Measurements from ENCODE around the gene NPAS3.

Gene NPAS3

GRCh38 chr14:32938719-32939253 is at the start of gene NPAS3:
TSS of gene NPAS3 (plus strand) at chr14:32938879.
- no peak for DNase-seq (ENCODE audit: low read depth)

DNA sequence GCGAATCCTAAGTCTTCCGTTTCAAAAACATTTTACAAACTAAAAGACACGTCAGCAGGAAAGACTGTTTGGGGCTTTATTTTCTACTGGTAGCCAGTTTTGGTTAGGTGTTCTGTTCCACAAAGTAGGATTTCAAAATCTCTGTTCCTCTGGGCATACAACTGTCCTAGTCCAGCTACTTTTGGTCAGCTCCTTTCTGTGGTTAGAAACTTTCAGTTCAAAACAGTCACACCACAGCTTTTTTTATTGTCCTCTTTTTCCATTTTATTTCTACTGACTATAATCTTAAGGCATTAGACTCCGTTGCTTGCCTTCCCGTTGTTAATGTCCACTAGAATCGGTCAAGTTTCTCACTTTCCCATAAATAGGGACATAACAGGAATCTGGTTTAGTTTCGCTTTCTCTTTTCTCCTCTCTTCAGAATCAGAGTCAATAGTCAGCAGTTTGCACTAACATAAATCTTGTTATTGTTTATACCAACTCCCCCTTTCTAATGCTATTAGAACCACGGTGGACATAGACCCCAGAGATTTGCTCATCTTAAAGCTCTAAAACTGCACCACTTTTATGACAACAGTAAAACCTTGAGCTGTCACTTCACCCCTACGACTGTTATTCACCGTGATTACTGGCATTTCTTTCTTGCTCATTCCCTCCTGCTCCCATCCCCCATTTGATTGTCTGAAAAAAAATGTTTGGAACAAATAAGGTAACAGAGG is 41.5 kb upstream of the NPAS3 start:
- DNase-seq (ENCODE audit: low read depth): peak; percentile 24

GRCh38 chr14:32897698-32898064 is 41.0 kb upstream of the NPAS3 start:
- no peak for DNase-seq (ENCODE audit: low read depth)

GRCh38 chr14:32898876-32899275 is 39.8 kb upstream of the NPAS3 start:
- DNase-seq (ENCODE audit: low read depth): no peak

DNA sequence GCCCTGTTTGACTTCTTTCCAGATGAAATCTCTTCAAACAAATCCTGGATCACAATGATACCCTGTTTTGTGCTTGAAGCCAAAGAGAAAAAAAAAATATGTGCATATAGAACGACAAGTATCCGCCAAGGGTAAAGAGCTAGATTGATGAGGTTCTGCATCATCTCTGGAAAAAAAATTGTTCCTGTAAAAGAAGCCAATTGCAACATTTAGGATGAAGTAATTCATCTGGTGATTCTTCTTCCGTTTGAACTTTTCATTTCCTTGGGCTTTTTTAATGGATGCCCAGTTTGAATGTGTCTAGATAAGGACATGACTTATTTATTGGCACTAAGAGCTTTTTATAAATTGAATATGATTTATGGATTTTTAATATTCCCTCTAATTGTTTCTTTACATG is 38.1 kb upstream of the NPAS3 start:
- no peak for DNase-seq (ENCODE audit: low read depth)

DNA sequence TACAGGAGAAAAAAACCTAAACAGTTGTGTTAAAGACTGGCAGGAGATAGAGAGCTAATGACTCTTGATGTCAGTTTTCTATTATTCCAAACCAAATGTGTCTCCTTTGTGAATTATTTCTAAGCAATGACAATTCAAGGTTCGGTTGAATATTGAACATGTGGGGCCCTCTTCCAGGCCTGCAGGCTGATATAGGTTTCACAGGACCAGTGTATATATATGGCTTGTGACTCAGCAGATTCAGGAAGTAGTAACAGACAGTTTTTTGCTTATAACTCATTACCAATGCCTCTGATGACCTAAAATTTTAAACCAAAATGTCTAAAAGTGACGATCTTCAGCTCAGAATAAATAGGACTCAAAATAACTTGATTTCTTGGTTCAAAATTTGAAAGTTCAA is 33.7 kb upstream of the NPAS3 start:
- no peak for DNase-seq (ENCODE audit: low read depth)

- DNase-seq (ENCODE audit: low read depth): no peak
These were observed 32.0 kb upstream of the NPAS3 start for GRCh38 chr14:32906672-32907071.

DNA sequence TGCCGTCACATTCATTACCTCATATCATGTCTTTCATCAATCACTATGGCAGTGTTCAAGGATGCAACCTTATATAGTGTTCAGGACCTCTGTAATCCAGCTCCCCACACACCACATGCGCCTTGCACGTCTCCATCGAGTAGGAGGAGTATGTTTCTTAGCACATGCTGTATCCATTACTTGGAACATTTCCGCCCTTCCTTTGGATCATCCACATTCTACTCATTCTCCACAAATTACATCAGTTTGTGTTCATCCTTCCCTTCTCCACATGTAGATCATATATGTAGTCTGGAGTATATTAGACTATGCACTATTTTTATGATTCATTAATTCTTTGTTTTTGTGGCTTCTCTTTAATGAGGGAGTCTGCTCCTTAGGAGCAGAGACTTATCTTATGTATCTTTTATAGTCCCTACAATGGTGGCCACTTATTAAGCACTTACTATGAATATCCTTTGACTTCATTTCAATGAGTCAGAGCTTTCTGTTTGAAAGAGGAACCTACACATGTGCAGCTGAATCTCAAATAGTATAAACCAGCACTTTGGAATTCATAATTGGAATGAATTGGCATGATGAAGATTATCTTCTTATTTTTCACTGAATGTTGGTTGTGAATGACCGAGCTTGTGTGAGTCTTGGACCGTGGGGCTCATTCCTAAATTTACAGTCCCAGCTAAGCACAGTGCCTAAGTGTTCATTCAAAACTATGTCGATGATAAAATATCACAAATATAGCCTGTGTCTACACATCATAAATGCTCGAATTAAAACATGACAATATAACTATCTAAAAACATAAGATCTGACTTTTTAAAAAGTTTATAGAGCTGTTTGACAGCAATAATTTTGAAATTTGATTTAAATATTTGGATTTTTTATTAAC is 30.2 kb upstream of the NPAS3 start:
- DNase-seq (ENCODE audit: low read depth): no peak

GRCh38 chr14:32913725-32914124 is 25.0 kb upstream of the NPAS3 start:
- no peak for DNase-seq (ENCODE audit: low read depth)

DNA sequence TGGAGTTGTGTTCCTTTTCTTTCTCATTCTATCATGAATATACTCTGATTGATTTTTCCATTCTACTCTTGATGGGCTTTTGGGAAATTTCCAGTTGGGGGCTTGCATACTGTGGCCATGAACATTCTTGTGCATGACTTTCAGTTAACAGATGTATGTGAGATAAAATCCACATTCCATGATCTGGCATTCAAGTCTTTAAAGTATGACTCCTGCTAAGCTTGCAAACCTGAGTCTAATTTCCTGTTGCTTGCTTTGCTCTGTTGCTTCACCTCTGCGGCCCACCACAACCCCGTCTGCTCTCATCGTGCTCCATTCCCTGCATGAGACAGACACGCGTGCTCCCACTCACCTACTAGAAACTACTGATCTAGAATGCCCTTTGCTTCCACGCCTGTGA is 24.3 kb upstream of the NPAS3 start:
- no peak for DNase-seq (ENCODE audit: low read depth)

- DNase-seq (ENCODE audit: low read depth): no peak
These were observed 17.9 kb upstream of the NPAS3 start for GRCh38 chr14:32920696-32921276.

GRCh38 chr14:32925439-32925838 is 13.2 kb upstream of the NPAS3 start:
- no peak for DNase-seq (ENCODE audit: low read depth)

DNA sequence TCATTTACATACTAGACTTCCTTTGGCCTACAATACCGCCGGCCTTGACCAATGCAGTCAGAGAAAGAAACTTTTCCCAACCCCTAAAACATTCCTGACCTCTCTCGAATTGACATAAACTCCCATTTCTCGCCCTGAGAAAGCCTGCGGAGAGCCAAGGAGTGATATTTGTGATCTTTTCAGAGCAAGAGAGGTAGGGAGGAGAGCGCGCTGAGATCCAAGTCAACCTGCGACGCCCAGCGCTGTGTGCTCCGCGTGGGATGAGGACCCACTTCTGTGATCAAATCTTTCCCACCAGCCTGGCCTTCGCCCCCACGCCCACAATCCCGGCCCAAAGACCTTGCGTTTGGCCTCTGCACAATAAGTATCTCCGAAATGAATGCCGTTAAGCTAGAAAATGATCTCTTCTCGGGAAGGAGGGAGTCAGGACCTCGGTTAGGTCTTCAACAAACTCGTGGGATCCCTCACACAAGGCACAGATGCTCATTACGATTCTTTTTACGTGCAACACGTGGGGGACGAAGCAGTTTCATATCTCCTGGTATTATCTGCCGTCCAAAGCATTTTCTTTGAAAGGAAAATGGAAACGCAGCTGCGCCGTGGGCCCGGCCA is 6.3 kb upstream of the NPAS3 start:
- DNase-seq (ENCODE audit: low read depth): no peak

DNA sequence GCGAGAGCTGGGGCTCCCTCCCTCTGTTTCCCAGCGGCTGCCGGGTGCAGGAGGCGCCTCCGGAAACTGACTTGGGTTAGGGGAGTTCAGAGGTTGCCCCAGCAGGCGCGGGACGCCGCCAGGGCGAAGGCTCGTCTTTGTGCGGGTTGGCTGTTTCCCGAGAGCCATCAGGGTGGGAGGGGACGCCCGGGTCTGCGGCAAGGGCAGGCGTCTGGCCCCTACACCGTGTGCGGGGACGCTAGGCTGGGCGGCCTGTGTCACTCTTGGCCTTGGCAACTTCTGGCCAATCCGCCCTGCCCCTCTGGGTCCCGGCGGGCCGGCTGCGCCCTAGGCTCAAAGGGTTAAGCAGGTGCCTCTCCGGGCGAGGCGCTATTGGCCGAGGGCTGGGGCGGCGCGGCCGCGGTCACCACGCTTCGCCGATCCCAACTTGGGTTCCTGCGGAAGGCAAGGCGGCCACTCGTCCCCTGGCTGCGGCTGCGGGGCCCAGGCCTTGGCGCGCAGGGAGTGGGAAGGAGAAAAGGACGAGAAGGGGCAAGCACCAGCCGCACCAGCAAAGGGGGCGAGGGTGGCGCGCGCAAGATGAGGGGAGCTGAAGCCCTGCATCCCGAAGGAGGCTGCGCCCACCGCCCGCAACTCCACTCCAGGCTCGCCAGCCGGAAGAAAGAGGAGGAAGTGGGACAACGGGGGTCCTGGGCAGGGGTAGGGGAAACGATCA is 5.6 kb upstream of the NPAS3 start:
- no peak for DNase-seq (ENCODE audit: low read depth)

- no peak for DNase-seq (ENCODE audit: low read depth)
These were observed 5.0 kb upstream of the NPAS3 start for GRCh38 chr14:32933629-32934072.

DNA sequence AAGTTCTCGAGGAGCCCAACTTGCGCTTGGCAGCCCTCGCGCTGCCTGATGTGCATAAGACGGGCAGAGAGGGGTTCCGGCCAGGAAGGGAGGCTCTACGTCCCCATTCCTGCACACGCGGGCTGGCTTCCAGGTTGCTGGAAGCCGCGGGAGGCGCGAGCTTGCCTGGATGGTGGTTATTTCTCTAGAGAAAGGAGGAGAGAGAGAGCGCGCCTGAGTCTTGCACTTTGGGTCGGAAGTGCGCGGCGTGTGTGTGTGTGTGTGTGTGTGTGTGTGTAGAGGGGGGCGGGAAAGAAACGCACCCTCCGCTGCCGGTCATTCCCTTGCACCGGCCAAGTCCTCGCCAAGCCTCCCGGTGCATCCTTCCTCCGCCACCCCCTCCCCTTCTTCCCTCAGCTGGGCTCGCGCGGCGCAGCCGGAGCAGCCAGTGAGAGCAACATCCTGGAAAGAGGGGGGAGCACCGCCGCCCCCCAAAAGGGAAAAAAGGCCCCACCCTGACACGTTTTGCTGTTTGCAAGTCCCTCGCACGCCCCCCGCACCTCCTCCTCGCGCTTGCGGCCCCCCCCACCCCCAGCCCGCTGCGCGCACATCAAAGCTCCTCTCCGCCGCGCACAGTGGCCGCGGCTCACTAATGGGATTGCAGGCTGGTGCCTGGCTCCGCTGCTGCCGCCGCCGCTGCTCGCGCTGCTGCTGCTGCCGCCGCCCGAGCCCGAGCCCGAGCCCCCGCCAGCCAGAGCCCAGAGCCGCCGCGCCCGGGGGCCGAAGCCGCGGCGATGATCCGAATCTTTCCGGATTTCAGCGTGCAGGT is 4.4 kb upstream of the NPAS3 start:
- no peak for DNase-seq (ENCODE audit: low read depth)

DNA sequence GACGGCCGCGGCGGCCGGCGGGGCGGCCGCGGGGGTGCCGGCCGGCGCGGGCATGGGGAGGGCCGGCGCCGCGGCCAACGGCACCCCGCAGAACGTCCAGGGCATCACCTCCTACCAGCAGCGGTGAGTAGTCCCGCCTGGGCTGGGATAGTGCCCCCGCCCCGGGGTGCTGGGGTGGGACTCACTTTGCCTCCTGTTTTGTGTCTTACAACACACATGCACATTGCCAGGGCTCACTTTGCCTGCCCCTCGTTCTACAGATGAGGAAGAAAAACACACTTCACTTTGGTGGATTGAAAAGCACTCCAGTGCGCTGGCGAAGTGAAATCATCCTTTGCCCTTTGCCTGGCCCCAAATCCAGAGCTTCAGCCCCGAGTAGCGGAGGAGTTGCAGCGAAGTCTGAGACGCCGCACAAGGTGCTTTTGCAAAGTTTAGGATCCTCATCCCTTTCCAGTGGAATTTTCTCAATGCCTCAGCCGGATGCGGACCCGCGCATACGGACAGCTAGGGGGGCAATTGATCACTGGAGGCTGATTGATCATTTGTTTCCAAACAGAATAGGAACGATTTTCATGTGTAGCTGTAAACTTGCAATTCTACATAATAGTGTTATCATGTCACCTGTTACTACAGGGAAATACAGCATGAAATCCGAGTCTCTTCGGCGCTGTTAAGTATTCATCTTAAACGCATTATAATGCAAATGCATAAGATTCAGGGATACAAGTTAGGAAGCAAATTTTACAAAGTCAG is 3.6 kb upstream of the NPAS3 start:
- no peak for DNase-seq (ENCODE audit: low read depth)

DNA sequence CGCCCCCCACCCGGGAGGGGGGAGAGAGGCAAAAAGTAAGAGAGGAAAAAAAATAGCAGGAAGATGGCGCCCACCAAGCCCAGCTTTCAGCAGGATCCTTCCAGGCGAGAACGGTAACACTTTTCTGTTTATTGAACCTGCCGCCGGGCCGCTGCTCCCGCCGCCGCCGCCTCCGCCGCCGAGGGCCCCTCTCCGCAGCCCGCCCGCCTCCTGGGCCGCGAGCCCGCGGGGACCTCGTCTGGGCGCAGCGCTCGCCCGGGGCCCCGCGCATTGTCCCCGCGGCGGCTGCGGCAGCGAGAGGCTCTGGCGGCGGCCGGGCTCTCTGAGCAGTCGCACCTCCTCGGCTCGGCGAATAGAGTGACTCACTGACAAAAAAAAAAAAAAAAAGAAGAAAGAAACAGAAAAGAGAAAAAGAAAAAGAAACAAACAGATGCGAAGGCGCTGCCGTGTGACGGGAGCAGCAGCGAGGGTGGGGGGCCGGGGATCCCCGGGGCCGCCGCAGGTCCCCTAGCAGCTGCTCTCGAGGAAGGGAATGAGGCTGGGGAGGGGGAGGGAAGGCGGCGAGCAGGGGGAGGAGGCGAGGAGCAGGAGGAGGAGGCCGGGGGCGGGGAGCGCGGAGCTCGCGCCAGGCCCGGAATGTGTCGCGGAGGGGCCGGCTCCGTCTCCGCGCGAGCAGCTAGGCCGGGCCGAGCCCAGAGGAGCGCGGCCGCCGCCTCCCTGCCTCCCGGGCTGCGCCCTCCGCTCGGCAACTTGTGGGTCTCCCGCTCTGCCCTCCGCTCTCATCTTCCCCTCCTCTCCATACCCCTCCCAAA is 781 bp downstream of the NPAS3 start:
- DNase-seq (ENCODE audit: low read depth): peak; percentile 36

DNA sequence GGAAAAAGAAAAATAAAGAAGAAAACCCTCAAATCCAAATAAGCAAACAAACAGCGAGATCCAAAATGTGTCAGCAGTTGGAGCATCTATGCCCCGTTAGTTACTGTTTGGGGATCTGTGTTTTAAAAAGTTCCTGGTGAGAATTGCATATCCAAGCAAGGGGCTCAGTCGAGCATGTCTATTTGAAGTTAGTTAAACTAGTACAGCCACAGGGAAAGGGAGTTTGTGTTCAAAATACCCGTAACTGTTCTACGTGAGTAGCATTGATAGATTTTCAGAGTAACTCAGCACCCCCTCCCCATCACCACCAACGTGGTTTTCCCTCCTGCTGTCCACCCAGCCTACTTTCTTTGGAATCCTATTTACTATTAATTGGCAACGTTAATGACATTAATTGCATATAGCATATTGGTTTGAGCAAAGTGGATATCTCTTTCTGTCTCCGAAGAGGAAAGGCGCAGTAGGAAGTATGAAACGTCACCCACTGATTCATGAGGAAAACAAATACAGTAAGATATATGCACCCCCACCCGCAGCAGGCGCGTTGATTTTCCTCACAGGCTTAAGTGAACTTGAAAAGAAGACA is 1.5 kb downstream of the NPAS3 start:
- DNase-seq (ENCODE audit: low read depth): no peak

Data from stromal cell of bone marrow (primary cell).